ENCODE data around the gene NRDC.

The NRDC gene

DNA sequence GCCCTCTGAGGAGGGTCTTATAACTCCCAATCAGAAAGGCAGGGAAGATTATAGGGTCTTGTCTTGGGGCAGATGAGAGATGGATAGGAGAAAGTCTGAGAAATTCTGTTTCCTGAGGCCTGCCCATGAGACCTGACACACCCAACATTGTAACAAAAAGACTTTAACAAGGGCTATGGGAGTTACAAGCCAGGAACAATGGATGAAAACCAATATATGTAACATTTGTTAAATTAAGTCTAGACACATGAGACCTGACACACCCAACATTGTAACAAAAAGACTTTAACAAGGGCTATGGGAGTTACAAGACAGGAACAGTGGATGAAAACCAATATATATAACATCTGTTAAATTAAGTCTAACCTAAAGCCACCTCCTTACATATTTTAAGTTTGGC is 21.8 kb downstream of the NRDC start:
- peaks cover 10% of the 10 kb centered on the region for H3K36me3 ChIP-seq (ENCODE audit: insufficient read depth, low read length)
- H3K4me3 ChIP-seq (ENCODE audit: low read length), result no peak overlapping the region
- no peaks in the 10 kb centered on the region for H3K9me3 ChIP-seq (replicated peaks; ENCODE audit: low read length)
- H3K9ac ChIP-seq (ENCODE audit: low read depth, low read length), result no peak overlapping the region
- no peaks in the 10 kb centered on the region for H3K4me1 ChIP-seq (ENCODE audit: control insufficient read depth, insufficient read depth, low read length)
- H3K27me3 ChIP-seq (ENCODE audit: control insufficient read depth, insufficient read depth, low read length), result no peaks in the 10 kb centered on the region
- no peak overlapping the region for H3K4me2 ChIP-seq (ENCODE audit: low read length)

DNA sequence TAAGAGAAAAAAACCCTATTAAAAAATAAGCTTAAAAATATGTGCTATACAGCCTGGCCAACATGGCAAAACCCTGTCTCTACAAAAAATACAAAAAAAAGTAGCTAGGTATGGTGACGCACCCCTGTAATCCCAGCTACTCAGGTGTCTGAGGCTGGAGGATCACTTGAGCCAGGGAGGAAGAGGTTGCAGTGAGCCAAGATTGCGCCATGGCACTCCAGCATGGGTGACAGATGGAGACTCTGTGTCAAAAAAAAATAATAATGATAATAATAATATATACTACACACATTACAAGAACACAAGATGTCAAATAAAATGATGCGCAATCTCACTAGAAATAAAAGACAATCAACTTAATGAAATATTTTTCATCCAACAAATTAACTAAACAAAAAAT is 22.9 kb downstream of the NRDC start:
- H3K4me1 ChIP-seq (ENCODE audit: control insufficient read depth, insufficient read depth, low read length), result no peaks in the 10 kb centered on the region
- H3K9ac ChIP-seq (ENCODE audit: low read depth, low read length), result no peak overlapping the region
- H3K4me3 ChIP-seq (ENCODE audit: low read length), result no peak overlapping the region
- no peak overlapping the region for H3K4me2 ChIP-seq (ENCODE audit: low read length)
- no peaks in the 10 kb centered on the region for H3K27me3 ChIP-seq (ENCODE audit: control insufficient read depth, insufficient read depth, low read length)
- H3K36me3 ChIP-seq (ENCODE audit: insufficient read depth, low read length), result peaks cover 10% of the 10 kb centered on the region
- H3K9me3 ChIP-seq (replicated peaks; ENCODE audit: low read length), result no peaks in the 10 kb centered on the region

GRCh38 chr1:51853360-51853759 is 25.2 kb downstream of the NRDC start:
- Histone ChIP-seq H3K36me3 (ENCODE audit: insufficient read depth, low read length) (peaks cover 10% of the 10 kb centered on the region), H3K9me3 (replicated peaks; ENCODE audit: low read length) (no peaks in the 10 kb centered on the region), H3K27me3 (ENCODE audit: control insufficient read depth, insufficient read depth, low read length) (no peaks in the 10 kb centered on the region), H3K4me3 (ENCODE audit: low read length) (no peak overlapping the region), H3K4me2 (ENCODE audit: low read length) (no peak overlapping the region), H3K9ac (ENCODE audit: low read depth, low read length) (no peak overlapping the region), H3K4me1 (ENCODE audit: control insufficient read depth, insufficient read depth, low read length) (no peaks in the 10 kb centered on the region)

DNA sequence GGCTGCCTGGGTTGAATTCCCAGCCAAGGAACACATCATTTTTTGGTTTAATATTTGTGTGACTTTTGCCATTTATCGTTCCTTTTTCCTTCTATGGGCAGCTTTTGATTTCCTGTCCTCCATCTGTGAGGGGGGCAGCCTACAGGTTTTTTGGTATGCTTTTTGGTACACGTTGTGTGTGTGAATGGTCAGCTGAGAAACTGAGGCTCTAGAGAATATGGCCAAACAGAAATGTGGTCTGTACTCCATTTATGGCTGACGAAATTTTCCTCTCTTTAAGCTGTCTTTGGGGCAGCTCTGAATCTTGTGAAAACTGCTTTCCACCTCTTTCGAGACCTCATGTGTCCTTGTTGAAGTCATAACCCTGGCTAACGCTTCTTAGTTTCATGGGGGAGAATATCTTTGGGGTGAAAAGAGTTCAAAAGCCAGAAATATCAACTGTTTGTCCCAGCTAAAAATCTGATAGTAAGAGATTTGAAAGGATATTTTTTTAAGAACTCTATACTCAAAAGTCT is 26.6 kb downstream of the NRDC start:
- Histone ChIP-seq H3K4me1 (ENCODE audit: control insufficient read depth, insufficient read depth, low read length) (no peaks in the 10 kb centered on the region), H3K9me3 (replicated peaks; ENCODE audit: low read length) (no peaks in the 10 kb centered on the region), H3K27me3 (ENCODE audit: control insufficient read depth, insufficient read depth, low read length) (no peaks in the 10 kb centered on the region), H3K4me2 (ENCODE audit: low read length) (no peak overlapping the region), H3K4me3 (ENCODE audit: low read length) (no peak overlapping the region), H3K36me3 (ENCODE audit: insufficient read depth, low read length) (peaks cover 10% of the 10 kb centered on the region), H3K9ac (ENCODE audit: low read depth, low read length) (no peak overlapping the region)

- Histone ChIP-seq H3K4me2 (ENCODE audit: low read length) (no peak overlapping the region), H3K9me3 (replicated peaks; ENCODE audit: low read length) (no peaks in the 10 kb centered on the region), H3K36me3 (ENCODE audit: insufficient read depth, low read length) (peaks cover 10% of the 10 kb centered on the region), H3K4me3 (ENCODE audit: low read length) (no peak overlapping the region), H3K27me3 (ENCODE audit: control insufficient read depth, insufficient read depth, low read length) (no peaks in the 10 kb centered on the region), H3K4me1 (ENCODE audit: control insufficient read depth, insufficient read depth, low read length) (no peaks in the 10 kb centered on the region), H3K9ac (ENCODE audit: low read depth, low read length) (no peak overlapping the region)
These were observed 27.9 kb downstream of the NRDC start for GRCh38 chr1:51850420-51851223.

GRCh38 chr1:51847294-51847920 is 31.1 kb downstream of the NRDC start:
- Histone ChIP-seq H3K4me1 (ENCODE audit: control insufficient read depth, insufficient read depth, low read length) (no peaks in the 10 kb centered on the region), H3K9ac (ENCODE audit: low read depth, low read length) (no peak overlapping the region), H3K4me3 (ENCODE audit: low read length) (no peak overlapping the region), H3K4me2 (ENCODE audit: low read length) (no peak overlapping the region), H3K9me3 (replicated peaks; ENCODE audit: low read length) (no peaks in the 10 kb centered on the region), H3K36me3 (ENCODE audit: insufficient read depth, low read length) (no peaks in the 10 kb centered on the region), H3K27me3 (ENCODE audit: control insufficient read depth, insufficient read depth, low read length) (no peaks in the 10 kb centered on the region)

GRCh38 chr1:51843948-51844347 is 34.6 kb downstream of the NRDC start:
- H3K27me3 ChIP-seq (ENCODE audit: control insufficient read depth, insufficient read depth, low read length), result no peaks in the 10 kb centered on the region
- H3K4me3 ChIP-seq (ENCODE audit: low read length), result no peak overlapping the region
- H3K9ac ChIP-seq (ENCODE audit: low read depth, low read length), result no peak overlapping the region
- no peaks in the 10 kb centered on the region for H3K9me3 ChIP-seq (replicated peaks; ENCODE audit: low read length)
- peaks cover 8% of the 10 kb centered on the region for H3K36me3 ChIP-seq (ENCODE audit: insufficient read depth, low read length)
- H3K4me2 ChIP-seq (ENCODE audit: low read length), result no peak overlapping the region
- no peaks in the 10 kb centered on the region for H3K4me1 ChIP-seq (ENCODE audit: control insufficient read depth, insufficient read depth, low read length)

GRCh38 chr1:51842261-51842660 is 36.3 kb downstream of the NRDC start:
- Histone ChIP-seq H3K4me1 (ENCODE audit: control insufficient read depth, insufficient read depth, low read length) (no peaks in the 10 kb centered on the region), H3K4me3 (ENCODE audit: low read length) (no peak overlapping the region), H3K27me3 (ENCODE audit: control insufficient read depth, insufficient read depth, low read length) (no peaks in the 10 kb centered on the region), H3K9me3 (replicated peaks; ENCODE audit: low read length) (no peaks in the 10 kb centered on the region), H3K4me2 (ENCODE audit: low read length) (no peak overlapping the region), H3K9ac (ENCODE audit: low read depth, low read length) (no peak overlapping the region), H3K36me3 (ENCODE audit: insufficient read depth, low read length) (peaks cover 20% of the 10 kb centered on the region)

DNA sequence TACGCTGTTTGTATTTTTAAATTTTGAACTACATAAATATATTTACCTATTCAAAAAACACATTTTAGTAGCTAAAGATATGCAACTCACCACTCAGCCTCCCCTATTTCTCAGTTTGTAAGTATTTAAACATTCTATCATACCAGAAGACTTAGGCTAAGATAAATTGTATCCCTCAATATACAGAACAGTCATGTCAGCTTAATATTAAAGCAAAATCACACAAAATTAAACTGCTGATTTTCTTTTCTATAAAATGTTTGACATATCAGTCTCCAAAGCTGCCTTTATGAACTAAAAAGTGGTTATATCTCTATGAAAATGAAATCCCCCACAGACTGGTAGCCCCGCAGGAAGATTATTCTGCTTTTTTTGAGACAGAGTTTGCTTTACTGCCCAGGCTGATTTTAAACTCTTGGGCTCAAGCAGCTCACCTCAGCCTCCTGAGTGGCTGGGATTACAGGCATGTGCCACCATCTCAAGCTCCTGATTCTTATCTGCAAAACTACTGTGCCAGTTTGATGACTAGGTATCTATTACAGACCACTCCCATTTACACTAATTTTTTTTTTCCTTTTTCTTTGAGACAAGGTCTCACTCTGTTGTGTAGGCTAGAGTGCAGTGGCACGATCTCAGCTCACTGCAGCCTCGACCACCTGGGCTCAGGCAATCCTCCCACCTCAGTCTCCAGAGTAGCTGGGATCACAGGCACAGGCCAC is 37.6 kb downstream of the NRDC start:
- Histone ChIP-seq H3K36me3 (ENCODE audit: insufficient read depth, low read length) (peaks cover 30% of the 10 kb centered on the region), H3K9ac (ENCODE audit: low read depth, low read length) (no peak overlapping the region), H3K27me3 (ENCODE audit: control insufficient read depth, insufficient read depth, low read length) (no peaks in the 10 kb centered on the region), H3K4me3 (ENCODE audit: low read length) (no peak overlapping the region), H3K4me2 (ENCODE audit: low read length) (no peak overlapping the region), H3K9me3 (replicated peaks; ENCODE audit: low read length) (no peaks in the 10 kb centered on the region), H3K4me1 (ENCODE audit: control insufficient read depth, insufficient read depth, low read length) (no peaks in the 10 kb centered on the region)

DNA sequence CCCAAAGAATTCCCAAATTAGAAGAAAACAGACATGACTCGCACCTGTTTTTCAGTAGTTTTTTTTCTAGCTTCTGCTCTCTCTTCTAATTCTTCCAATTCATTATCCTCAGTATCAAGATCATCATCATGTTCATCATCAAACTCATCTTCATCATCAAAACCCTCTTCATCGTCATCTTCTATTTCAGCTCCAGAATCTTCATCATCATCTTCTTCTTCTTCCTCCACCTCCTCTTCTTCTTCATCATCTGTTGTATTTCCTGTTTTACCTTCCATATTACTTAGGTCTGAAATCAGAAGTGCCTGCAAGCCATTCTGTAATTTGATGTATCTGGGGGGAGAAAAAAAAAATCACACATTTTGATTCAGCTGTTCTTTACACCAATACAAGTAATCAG is 38.3 kb downstream of the NRDC start:
- Histone ChIP-seq H3K36me3 (ENCODE audit: insufficient read depth, low read length) (peaks cover 35% of the 10 kb centered on the region), H3K4me2 (ENCODE audit: low read length) (no peak overlapping the region), H3K9ac (ENCODE audit: low read depth, low read length) (no peak overlapping the region), H3K4me1 (ENCODE audit: control insufficient read depth, insufficient read depth, low read length) (no peaks in the 10 kb centered on the region), H3K9me3 (replicated peaks; ENCODE audit: low read length) (no peaks in the 10 kb centered on the region), H3K4me3 (ENCODE audit: low read length) (no peak overlapping the region), H3K27me3 (ENCODE audit: control insufficient read depth, insufficient read depth, low read length) (no peaks in the 10 kb centered on the region)

DNA sequence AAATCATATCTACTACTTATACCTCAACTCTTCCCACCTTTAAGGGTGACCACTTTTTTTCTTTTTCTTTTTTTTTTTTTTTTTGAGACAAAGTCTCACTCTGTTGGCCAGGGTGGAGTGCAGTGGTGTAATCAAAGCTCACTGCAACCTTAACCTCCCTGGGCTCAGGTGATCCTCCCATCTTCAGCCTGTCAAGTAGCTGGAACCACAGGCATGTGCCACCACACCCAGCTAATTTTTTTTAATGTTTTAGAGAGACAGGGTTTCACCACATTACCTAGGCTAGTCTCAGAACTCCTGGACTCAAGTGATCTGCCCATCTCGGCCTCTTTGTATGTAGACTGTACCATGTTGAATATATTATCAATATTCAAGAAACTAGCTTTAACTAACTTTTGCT is 39.4 kb downstream of the NRDC start:
- H3K9me3 ChIP-seq (replicated peaks; ENCODE audit: low read length), result no peaks in the 10 kb centered on the region
- no peaks in the 10 kb centered on the region for H3K4me1 ChIP-seq (ENCODE audit: control insufficient read depth, insufficient read depth, low read length)
- H3K4me3 ChIP-seq (ENCODE audit: low read length), result no peak overlapping the region
- H3K27me3 ChIP-seq (ENCODE audit: control insufficient read depth, insufficient read depth, low read length), result no peaks in the 10 kb centered on the region
- H3K4me2 ChIP-seq (ENCODE audit: low read length), result no peak overlapping the region
- no peak overlapping the region for H3K9ac ChIP-seq (ENCODE audit: low read depth, low read length)
- H3K36me3 ChIP-seq (ENCODE audit: insufficient read depth, low read length), result peaks cover 35% of the 10 kb centered on the region
